SU-DHL-6 (cell line): ENCODE measurements around the gene RBCK1.

ENCODE experiments used
- EZH2phosphoT487 ChIP-seq: fragments of 200-600 bp; sonication (generic), shearing (Covaris generic); conservative IDR thresholded peaks from 2 replicates; pipeline ENCODE4 v1.6.1; 2018; ENCODE audit warnings: mild to moderate bottlenecking, antibody characterized with exemption, low read length, moderate library complexity, mixed read lengths
- TF ChIP-seq, protein P1 (sequence below): fragments of 200-600 bp; sonication (generic); IDR thresholded peaks from one replicate; pipeline ENCODE4 v1.5.1; 2017; ENCODE audit warnings: antibody characterized with exemption, mild to moderate bottlenecking, low read length, moderate library complexity; ENCODE audit not compliant: insufficient read depth, poor library complexity, severe bottlenecking

DNA sequence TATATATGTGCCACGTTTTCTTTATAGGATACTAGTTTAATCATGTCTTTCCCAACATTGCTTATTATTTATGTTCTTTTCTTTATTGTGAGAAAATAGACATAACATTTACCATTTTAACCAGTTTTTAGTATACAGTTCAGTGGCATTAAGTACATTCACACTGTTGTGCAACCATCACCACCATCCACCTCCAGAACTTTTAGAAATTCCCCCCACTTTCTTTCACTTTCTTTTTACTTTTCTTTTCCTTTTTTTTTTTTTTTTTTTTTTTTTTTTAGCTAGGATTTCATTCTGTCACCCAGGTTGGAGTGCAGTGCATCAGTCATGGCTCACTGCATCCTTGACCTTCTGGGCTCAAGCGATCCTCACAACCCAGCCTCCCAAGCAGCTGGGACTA, 18.5 kb downstream of the RBCK1 start:
- TF ChIP-seq, protein P1, sequence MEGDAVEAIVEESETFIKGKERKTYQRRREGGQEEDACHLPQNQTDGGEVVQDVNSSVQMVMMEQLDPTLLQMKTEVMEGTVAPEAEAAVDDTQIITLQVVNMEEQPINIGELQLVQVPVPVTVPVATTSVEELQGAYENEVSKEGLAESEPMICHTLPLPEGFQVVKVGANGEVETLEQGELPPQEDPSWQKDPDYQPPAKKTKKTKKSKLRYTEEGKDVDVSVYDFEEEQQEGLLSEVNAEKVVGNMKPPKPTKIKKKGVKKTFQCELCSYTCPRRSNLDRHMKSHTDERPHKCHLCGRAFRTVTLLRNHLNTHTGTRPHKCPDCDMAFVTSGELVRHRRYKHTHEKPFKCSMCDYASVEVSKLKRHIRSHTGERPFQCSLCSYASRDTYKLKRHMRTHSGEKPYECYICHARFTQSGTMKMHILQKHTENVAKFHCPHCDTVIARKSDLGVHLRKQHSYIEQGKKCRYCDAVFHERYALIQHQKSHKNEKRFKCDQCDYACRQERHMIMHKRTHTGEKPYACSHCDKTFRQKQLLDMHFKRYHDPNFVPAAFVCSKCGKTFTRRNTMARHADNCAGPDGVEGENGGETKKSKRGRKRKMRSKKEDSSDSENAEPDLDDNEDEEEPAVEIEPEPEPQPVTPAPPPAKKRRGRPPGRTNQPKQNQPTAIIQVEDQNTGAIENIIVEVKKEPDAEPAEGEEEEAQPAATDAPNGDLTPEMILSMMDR = no peak
- TF ChIP-seq EZH2phosphoT487 = no peak
